Esophagus muscularis mucosa (tissue), 3 donors: ENCODE measurements around the gene MACROD2.

Experiments used
- CTCF ChIP-seq, 3 experiments: fragments of 200-600 bp in 2 of 3; fragments of 450-650 bp in 1 of 3; sonication (generic) in 2 of 3; IDR thresholded peaks; one replicate each; pipeline ENCODE4 v1.5.1; 2017 to 2019; ENCODE audit warnings: antibody characterized with exemption in 3 of 3, mild to moderate bottlenecking in 2 of 3, moderate library complexity in 1 of 3
- POLR2A ChIP-seq: fragments of 450-650 bp; IDR thresholded peaks from one replicate; pipeline ENCODE4 v1.6.1; 2017; ENCODE audit warnings: antibody characterized with exemption, moderate library complexity, mild to moderate bottlenecking, low read depth
- POLR2AphosphoS5 ChIP-seq, 2 donors: sonication (generic); formaldehyde crosslinking; IDR thresholded peaks; one replicate each; pipeline ENCODE4 v1.6.1; 2017; ENCODE audit warnings: antibody characterized with exemption in 2 of 2

GRCh38 chr20:15058841-15059240 lies 1063.5 kb downstream of the MACROD2 start:
- TF ChIP-seq POLR2A (no peak), CTCF (IDR thresholded peaks at IDR 0.05) (no peak), POLR2AphosphoS5 (IDR thresholded peaks at IDR 0.05) (no peak)
